Loucy (cell line): ENCODE data around the gene CCDC110.

Experiments used
- H2AFZ ChIP-seq: fragments of 200-600 bp; sonication (generic); 2 replicates; pipeline ENCODE4 v1.6.0; 2016; ENCODE audit warnings: antibody characterized with exemption, mild to moderate bottlenecking, low read length, moderate library complexity
- H3F3A ChIP-seq: fragments of 200-600 bp; 2 replicates; pipeline ENCODE4 v1.6.0; 2016; ENCODE audit warnings: antibody characterized with exemption, low read depth, mild to moderate bottlenecking
- H3K27me3 ChIP-seq: fragments of 200-600 bp; sonication (generic); 2 replicates; pipeline ENCODE4 v1.6.1; 2014; ENCODE audit warnings: low read length, mild to moderate bottlenecking; ENCODE audit not compliant: insufficient read depth, poor library complexity, severe bottlenecking
- H3K36me3 ChIP-seq: fragments of 200-600 bp; sonication (generic); 2 replicates; pipeline ENCODE4 v1.6.1; 2016; ENCODE audit warnings: low read length; ENCODE audit not compliant: insufficient read depth
- H3K4me1 ChIP-seq: fragments of 200-600 bp; sonication (generic); 2 replicates; pipeline ENCODE4 v1.5.1; 2014; ENCODE audit warnings: low read length, mild to moderate bottlenecking; ENCODE audit not compliant: insufficient read depth, poor library complexity, severe bottlenecking
- H3K4me2 ChIP-seq: fragments of 200-600 bp; sonication (generic); 2 replicates; pipeline ENCODE4 v1.6.0; 2014; ENCODE audit warnings: antibody characterized with exemption, low read length, low read depth, mild to moderate bottlenecking; ENCODE audit not compliant: poor library complexity, severe bottlenecking
- H3K4me3 ChIP-seq: fragments of 200-600 bp; sonication (generic); 2 replicates; pipeline ENCODE4 v1.5.1; 2014; ENCODE audit warnings: low read length, mild to moderate bottlenecking, mixed read lengths; ENCODE audit not compliant: poor library complexity, severe bottlenecking
- H3K79me2 ChIP-seq: fragments of 200-600 bp; sonication (generic); 2 replicates; pipeline ENCODE4 v1.6.1; 2014; ENCODE audit warnings: low read length; ENCODE audit not compliant: insufficient read depth
- H3K9ac ChIP-seq: fragments of 200-600 bp; sonication (generic); 2 replicates; pipeline ENCODE4 v1.6.0; 2014; ENCODE audit warnings: mild to moderate bottlenecking, low read depth, low read length, moderate library complexity; ENCODE audit not compliant: poor library complexity, severe bottlenecking
- H3K9me2 ChIP-seq: fragments of 200-600 bp; sonication (generic); replicated peaks from 2 replicates; pipeline ENCODE4 v1.6.1; 2016; ENCODE audit warnings: low read depth, low read length, mixed read lengths
- H3K9me3 ChIP-seq: fragments of 200-600 bp; sonication (generic); 2 replicates; pipeline ENCODE4 v1.6.1; 2014; ENCODE audit warnings: mild to moderate bottlenecking, antibody characterized with exemption, low read length, low read depth; ENCODE audit not compliant: insufficient read depth
- H4K20me1 ChIP-seq: fragments of 200-600 bp; sonication (generic); 2 replicates; pipeline ENCODE4 v1.6.0; 2014; ENCODE audit warnings: antibody characterized with exemption, low read length, mild to moderate bottlenecking; ENCODE audit not compliant: insufficient read depth, poor library complexity, severe bottlenecking
- CTCF ChIP-seq: fragments of 200-600 bp; sonication (generic); conservative IDR thresholded peaks from 2 replicates; pipeline ENCODE4 v1.5.1; 2014; ENCODE audit warnings: mild to moderate bottlenecking, antibody characterized with exemption, low read length
- EZH2phosphoT487 ChIP-seq: fragments of 200-600 bp; IDR thresholded peaks from 2 replicates; pipeline ENCODE4 v1.6.1; 2018; ENCODE audit warnings: antibody characterized with exemption, mild to moderate bottlenecking, moderate library complexity, borderline replicate concordance

Gene CCDC110

GRCh38 chr4:185445209-185445608 is 26.3 kb downstream of the CCDC110 start:
- no peak for TF ChIP-seq CTCF
- TF ChIP-seq EZH2phosphoT487 = no peak
- Histone ChIP-seq H3K4me2 (no peak overlapping the region), H3K36me3 (no peaks in the 10 kb centered on the region), H3K9me2 (no peaks in the 10 kb centered on the region), H4K20me1 (no peaks in the 10 kb centered on the region), H3K4me1 (no peaks in the 10 kb centered on the region), H3K27me3 (no peaks in the 10 kb centered on the region), H3K9me3 (no peaks in the 10 kb centered on the region), H3F3A (no peaks in the 10 kb centered on the region), H2AFZ (no peak overlapping the region), H3K79me2 (no peaks in the 10 kb centered on the region), H3K9ac (no peak overlapping the region), H3K4me3 (no peak overlapping the region)

- Histone ChIP-seq H3K4me2 (no peak overlapping the region), H3K27me3 (no peaks in the 10 kb centered on the region), H3K9me2 (no peaks in the 10 kb centered on the region), H3K9me3 (no peaks in the 10 kb centered on the region), H3K9ac (no peak overlapping the region), H3F3A (no peaks in the 10 kb centered on the region), H3K4me3 (no peak overlapping the region), H3K79me2 (no peaks in the 10 kb centered on the region), H3K4me1 (no peaks in the 10 kb centered on the region), H4K20me1 (no peaks in the 10 kb centered on the region), H2AFZ (no peak overlapping the region), H3K36me3 (no peaks in the 10 kb centered on the region)
- TF ChIP-seq CTCF = no peak
- TF ChIP-seq EZH2phosphoT487 = no peak
Observed at GRCh38 chr4:185441479-185441878, 30.1 kb downstream of the CCDC110 start.

GRCh38 chr4:185437809-185438208 is 33.7 kb downstream of the CCDC110 start:
- Histone ChIP-seq H3K27me3 (no peaks in the 10 kb centered on the region), H3K9me2 (no peaks in the 10 kb centered on the region), H3K4me2 (no peak overlapping the region), H3K9me3 (no peaks in the 10 kb centered on the region), H3K4me3 (no peak overlapping the region), H4K20me1 (no peaks in the 10 kb centered on the region), H3K36me3 (no peaks in the 10 kb centered on the region), H3K4me1 (no peaks in the 10 kb centered on the region), H3K9ac (no peak overlapping the region), H3F3A (no peaks in the 10 kb centered on the region), H2AFZ (no peak overlapping the region), H3K79me2 (no peaks in the 10 kb centered on the region)
- no peak for TF ChIP-seq EZH2phosphoT487
- no peak for TF ChIP-seq CTCF
